SK-N-SH (cell line): ENCODE measurements around the gene SBNO1. TPM values are rescaled to one million over a fixed set of nuclear protein-coding genes. Genes with fewer than 3 reads are reported as not detected.

ENCODE experiments used
- CTCF ChIA-PET: fragments of 300-600, 350-600 bp; formaldehyde crosslinking; extraction: SDS; loops from one replicate; lab custom pipeline; 2021; lab: Yijun Ruan, JAX
- POLR2A ChIA-PET: fragments of 350-600 bp; sonication (Branson Sonifier 250); formaldehyde crosslinking; extraction: SDS; loops from one replicate; lab custom pipeline; 2020; ENCODE audit warnings: antibody characterized with exemption, inconsistent platforms; lab: Yijun Ruan, JAX
- DNase-seq: peaks from one replicate; pipeline ENCODE4 v3.0.0; 2012
- H2AFZ ChIP-seq: fragments of 200-600 bp; sonication (generic); 2 replicates; pipeline ENCODE4 v1.8.1; 2016; ENCODE audit warnings: antibody characterized with exemption, mild to moderate bottlenecking, low read depth
- H3F3A ChIP-seq: fragments of 200-600 bp; sonication (generic); replicated peaks from 2 replicates; pipeline ENCODE3; 2016; ENCODE audit warnings: antibody characterized with exemption, mild to moderate bottlenecking; ENCODE audit not compliant: insufficient read depth
- H3K27ac ChIP-seq, 2 experiments: fragments of 200-500 bp in 1 of 2; fragments of 200-600 bp in 1 of 2; sonication (Bioruptor generic) in 1 of 2; sonication (generic), shearing (Covaris generic) in 1 of 2; 2 replicates each; pipeline versions ENCODE4 v1.5.1 to v1.6.1; 2014 to 2016; ENCODE audit warnings: low read depth in 2 of 2, inconsistent platforms in 1 of 2, low read length in 1 of 2, mild to moderate bottlenecking in 1 of 2, mixed read lengths in 1 of 2
- H3K27me3 ChIP-seq: fragments of 200-600 bp; sonication (generic), shearing (Covaris generic); 2 replicates; pipeline ENCODE4 v1.6.1; 2016; ENCODE audit warnings: mixed run types; ENCODE audit not compliant: insufficient read depth
- H3K36me3 ChIP-seq, 2 experiments: fragments of 200-500 bp in 1 of 2; fragments of 200-600 bp in 1 of 2; sonication (Bioruptor generic) in 1 of 2; sonication (generic) in 1 of 2; replicated peaks in 1 of 2; 2 replicates each; pipeline versions ENCODE3 to v1.5.1; 2014 to 2016; ENCODE audit warnings: low read length in 1 of 2, mild to moderate bottlenecking in 1 of 2; ENCODE audit not compliant: insufficient read depth in 2 of 2, control insufficient read depth in 1 of 2
- H3K4me1 ChIP-seq, 2 experiments: fragments of 200-500 bp in 1 of 2; fragments of 200-600 bp in 1 of 2; sonication (Bioruptor generic) in 1 of 2; sonication (generic), shearing (Covaris generic) in 1 of 2; 2 replicates each; pipeline versions ENCODE4 v1.5.1 to v1.6.1; 2014 to 2016; ENCODE audit warnings: low read depth in 1 of 2, low read length in 1 of 2, mixed run types in 1 of 2; ENCODE audit not compliant: insufficient read depth in 2 of 2, control insufficient read depth in 1 of 2
- H3K4me2 ChIP-seq: fragments of 200-600 bp; sonication (generic), shearing (Covaris generic); 2 replicates; pipeline ENCODE4 v1.6.1; 2017; ENCODE audit warnings: mixed run types
- H3K4me3 ChIP-seq, 2 experiments: fragments of 200-500 bp in 1 of 2; fragments of 200-600 bp in 1 of 2; sonication (Bioruptor generic) in 1 of 2; sonication (generic), shearing (Covaris generic) in 1 of 2; 2 replicates each; pipeline versions ENCODE4 v1.5.1 to v1.8.1; 2014 to 2016; ENCODE audit warnings: low read depth in 2 of 2, inconsistent platforms in 1 of 2, low read length in 1 of 2, mild to moderate bottlenecking in 1 of 2, mixed read lengths in 1 of 2, moderate library complexity in 1 of 2
- H3K79me2 ChIP-seq: fragments of 200-600 bp; sonication (generic); 2 replicates; pipeline ENCODE4 v1.8.1; 2017; ENCODE audit warnings: mild to moderate bottlenecking; ENCODE audit not compliant: insufficient read depth
- H3K9ac ChIP-seq: fragments of 200-600 bp; sonication (generic); 2 replicates; pipeline ENCODE4 v1.6.1; 2017; ENCODE audit warnings: mixed run types
- H3K9me2 ChIP-seq: fragments of 200-600 bp; sonication (generic); 2 replicates; pipeline ENCODE4 v1.6.1; 2017; ENCODE audit warnings: mixed run types
- H3K9me3 ChIP-seq: fragments of 200-600 bp; sonication (generic); 2 replicates; pipeline ENCODE4 v1.6.1; 2017; ENCODE audit warnings: mixed run types, mild to moderate bottlenecking, moderate library complexity
- H4K20me1 ChIP-seq: fragments of 200-600 bp; sonication (generic); 2 replicates; pipeline ENCODE4 v1.6.1; 2017; ENCODE audit warnings: mild to moderate bottlenecking, mixed run types; ENCODE audit not compliant: insufficient read depth
- CTCF ChIP-seq: fragments of 200-600 bp; sonication (generic); IDR thresholded peaks from 2 replicates; pipeline ENCODE4 v1.6.1; 2017; ENCODE audit warnings: antibody characterized with exemption, mild to moderate bottlenecking, moderate library complexity
- EP300 ChIP-seq, 2 experiments: IDR thresholded peaks; 2 replicates each; pipeline versions ENCODE4 v1.4.0 to v1.6.1; 2012; ENCODE audit warnings: borderline replicate concordance in 1 of 2, low read depth in 1 of 2, low read length in 1 of 2
- EZH2phosphoT487 ChIP-seq: fragments of 200-600 bp; sonication (generic); IDR thresholded peaks from 2 replicates; pipeline ENCODE4 v1.6.1; 2017; ENCODE audit warnings: low read depth, mixed run types, mild to moderate bottlenecking, antibody characterized with exemption, moderate library complexity, borderline replicate concordance
- FOSL2 ChIP-seq: IDR thresholded peaks from 2 replicates; pipeline ENCODE4 v1.4.0; 2012; ENCODE audit warnings: low read depth, mild to moderate bottlenecking, moderate library complexity, borderline replicate concordance
- FOXJ3 ChIP-seq: sonication (generic); formaldehyde crosslinking; IDR thresholded peaks from 2 replicates; pipeline ENCODE4 v1.5.1; 2020; ENCODE audit warnings: mild to moderate bottlenecking, missing genetic modification reagents
- GABPA ChIP-seq: IDR thresholded peaks from 2 replicates; pipeline ENCODE4 v1.4.0; 2012; ENCODE audit warnings: low read depth, mild to moderate bottlenecking
- GATA2 ChIP-seq: sonication (generic); formaldehyde crosslinking; IDR thresholded peaks from 2 replicates; pipeline ENCODE4 v1.5.0; 2020; ENCODE audit warnings: mild to moderate bottlenecking, missing genetic modification reagents
- IRF3 ChIP-seq: fragments of 150-350 bp; IDR thresholded peaks from 2 replicates; pipeline ENCODE4 v1.6.1; 2016; ENCODE audit warnings: mild to moderate bottlenecking, low read depth, low read length
- JUND ChIP-seq: IDR thresholded peaks from 2 replicates; pipeline ENCODE4 v1.4.0; 2012
- MXI1 ChIP-seq: IDR thresholded peaks from 2 replicates; pipeline ENCODE4 v1.6.1; 2012; ENCODE audit warnings: mild to moderate bottlenecking, low read depth, low read length, improper control_type of control experiment
- NFIC ChIP-seq: IDR thresholded peaks from 2 replicates; pipeline ENCODE4 v1.4.0; 2012; ENCODE audit warnings: borderline replicate concordance
- NRF1 ChIP-seq: IDR thresholded peaks from 2 replicates; pipeline ENCODE4 v1.6.1; 2012; ENCODE audit warnings: low read depth, mild to moderate bottlenecking, low read length
- PBX3 ChIP-seq: IDR thresholded peaks from 2 replicates; pipeline ENCODE4; 2012
- POLR2AphosphoS5 ChIP-seq: IDR thresholded peaks from 2 replicates; pipeline ENCODE4 v1.6.1; 2012; ENCODE audit warnings: low read depth, low read length
- RAD21 ChIP-seq: IDR thresholded peaks from 2 replicates; pipeline ENCODE4 v1.6.1; 2012; ENCODE audit warnings: mild to moderate bottlenecking, low read length
- RCOR1 ChIP-seq: fragments of 150-350 bp; IDR thresholded peaks from 2 replicates; pipeline ENCODE4 v1.6.1; 2017; ENCODE audit warnings: antibody characterized with exemption, low read length
- RFX5 ChIP-seq: IDR thresholded peaks from 2 replicates; pipeline ENCODE4 v1.6.1; 2012; ENCODE audit warnings: mild to moderate bottlenecking, improper control_type of control experiment, low read length
- RXRA ChIP-seq: IDR thresholded peaks from 2 replicates; pipeline ENCODE4 v1.4.0; 2012; ENCODE audit warnings: low read depth, mild to moderate bottlenecking, borderline replicate concordance
- SIN3A ChIP-seq: IDR thresholded peaks from 2 replicates; pipeline ENCODE4 v1.6.1; 2012; ENCODE audit warnings: low read depth, mild to moderate bottlenecking, low read length, moderate library complexity, borderline replicate concordance
- TAF1 ChIP-seq: IDR thresholded peaks from 2 replicates; pipeline ENCODE4 v1.6.1; 2012; ENCODE audit warnings: low read depth, mild to moderate bottlenecking, low read length, moderate library complexity, borderline replicate concordance
- TEAD4 ChIP-seq: IDR thresholded peaks from 2 replicates; pipeline ENCODE4 v1.4.0; 2012; ENCODE audit warnings: mild to moderate bottlenecking, borderline replicate concordance; ENCODE audit not compliant: insufficient read depth
- YY1 ChIP-seq: IDR thresholded peaks from 2 replicates; pipeline ENCODE4 v1.4.0; 2012; ENCODE audit warnings: low read depth, mild to moderate bottlenecking
- WGBS: methylation state at CpG from one replicate; pipeline ENCODE4 v1.1.6; 2017; ENCODE audit warnings: low lambda C conversion rate; 5-methylcytosine and 5-hydroxymethylcytosine counted together
- polyA plus RNA-seq, 3 experiments: library from polyadenylated mRNA; depleted of rRNA; stranded (reverse); fragments of >200 nt; gene quantifications; 2 replicates each; pipeline ENCODE4 v1.2.3, GENCODE V29; 2012
- TF ChIP-seq, protein P1 (sequence below): IDR thresholded peaks from 2 replicates; pipeline ENCODE4 v1.4.0; 2012; ENCODE audit warnings: low read depth

The SBNO1 gene
- polyA plus RNA-seq, 1 of the 3 experiments (the other 2 are of a cell fraction) = 4.5 TPM

- Histone ChIP-seq H4K20me1 (0 out of 2 replicates have a peak, but pooled peaks cover 2% of the 10 kb centered on the region), H3F3A (peaks cover 19% of the 10 kb centered on the region), H3K27me3 (no peaks in the 10 kb centered on the region)
- 96% methylated on average over 6 of the region's 6 CpGs for WGBS
- TF ChIP-seq CTCF (no peak), RCOR1 (no peak), SIN3A (no peak), NFIC (no peak), FOXJ3 (CRISPR knock-in tag) (no peak), TEAD4 (no peak), PBX3 (no peak), GATA2 (CRISPR knock-in tag) (no peak), RFX5 (no peak), NRF1 (no peak), EP300 (IDR thresholded peaks at IDR 0.05; ENCODE audit: borderline replicate concordance in 1 of 2, low read depth in 1 of 2, low read length in 1 of 2) (no peak), MXI1 (no peak), FOSL2 (no peak)
- TF ChIP-seq, all 33 proteins: peak for 0
- ChIA-PET POLR2A (no interaction called here), CTCF (no interaction called here)
- Histone ChIP-seq H3K4me2 (no peak overlapping the region), H2AFZ (no peak overlapping the region), H3K36me3 (peaks cover 32 to 65% of the 10 kb centered on the region in 2 experiments), H3K4me3 (no peak overlapping the region), H3K4me1 (no peaks in the 10 kb centered on the region), H3K9ac (no peak overlapping the region), H3K9me3 (no peaks in the 10 kb centered on the region), H3K79me2 (peaks cover 78% of the 10 kb centered on the region), H3K27ac (no peak overlapping the region), H3K9me2 (no peaks in the 10 kb centered on the region)
- no peak for DNase-seq
These were observed 20.6 kb downstream of the SBNO1 start for GRCh38 chr12:123344086-123344485.

GRCh38 chr12:123337070-123337469, 27.6 kb downstream of the SBNO1 start:
- CTCF ChIA-PET = no interaction called here
- Histone ChIP-seq H3K79me2 (peaks cover 48% of the 10 kb centered on the region), H3K4me3 (no peak overlapping the region), H2AFZ (no peak overlapping the region), H3K27ac (no peak overlapping the region), H3K36me3 (peaks cover 51 to 68% of the 10 kb centered on the region in 2 experiments), H4K20me1 (no peaks in the 10 kb centered on the region), H3K4me2 (no peak overlapping the region), H3K9me3 (no peaks in the 10 kb centered on the region), H3K4me1 (no peaks in the 10 kb centered on the region), H3K27me3 (no peaks in the 10 kb centered on the region), H3K9ac (no peak overlapping the region), H3K9me2 (no peaks in the 10 kb centered on the region), H3F3A (peaks cover 5% of the 10 kb centered on the region)
- POLR2A ChIA-PET = no interaction called here
- no peak for DNase-seq
- 98% methylated on average over 5 of the region's 5 CpGs for WGBS
- TF ChIP-seq RAD21 (no peak), TAF1 (no peak), EP300 (IDR thresholded peaks at IDR 0.05; ENCODE audit: borderline replicate concordance in 1 of 2, low read depth in 1 of 2, low read length in 1 of 2) (no peak), RCOR1 (no peak), JUND (no peak), FOSL2 (no peak), POLR2AphosphoS5 (no peak), RXRA (no peak), NFIC (no peak), CTCF (no peak), EZH2phosphoT487 (no peak), GABPA (no peak), YY1 (no peak), IRF3 (no peak), GATA2 (CRISPR knock-in tag) (no peak)
- TF ChIP-seq, protein P1, sequence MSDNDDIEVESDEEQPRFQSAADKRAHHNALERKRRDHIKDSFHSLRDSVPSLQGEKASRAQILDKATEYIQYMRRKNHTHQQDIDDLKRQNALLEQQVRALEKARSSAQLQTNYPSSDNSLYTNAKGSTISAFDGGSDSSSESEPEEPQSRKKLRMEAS = no peak
